HCT116 (cell line): ENCODE results near the gene PIP4K2C. TPM values are rescaled to one million over a fixed set of nuclear protein-coding genes. Genes with fewer than 3 reads are reported as not detected.

Source experiments
- ATAC-seq: fragments of 200-7000 bp; cut with Tn5 transposase; 2 replicates; pipeline ENCODE4 v1.9.1; 2020; ENCODE audit warnings: mild to moderate bottlenecking, moderate library complexity
- BruUV-seq: library from RNA; stranded (reverse); fragments of 400-500 nt; replicated peaks from 2 replicates; lab custom pipeline; 2021; lab: Mats Ljungman, UMichigan
- CTCF ChIA-PET: fragments of 300-600 bp; sonication (Branson Sonifier 250); formaldehyde crosslinking; loops from one replicate; lab custom pipeline; 2021; ENCODE audit warnings: antibody characterized with exemption; lab: Charles Lee
- POLR2A ChIA-PET: fragments of 300-600, 350-600 bp; sonication (Branson Sonifier 250); formaldehyde crosslinking; loops from one replicate; lab custom pipeline; 2021; ENCODE audit warnings: antibody characterized with exemption; lab: Charles Lee
- RAD21 ChIA-PET, 2 experiments: fragments of 300-600 bp; sonication (Branson Sonifier 250); formaldehyde crosslinking; loops; one replicate each; lab custom pipeline; 2023; ENCODE audit warnings: low total read pairs in 2 of 2; ENCODE audit not compliant: uncharacterized antibody in 2 of 2, unreplicated experiment in 2 of 2, low non-redundant PET in 1 of 2; lab: Charles Lee
- DNase-seq: peaks from one replicate; pipeline ENCODE4 v3.0.0-alpha.2; 2010; ENCODE audit warnings: low read depth, low spot score
- H2AFZ ChIP-seq: fragments of 200-600 bp; shearing (Covaris generic), sonication (generic); 2 replicates; pipeline ENCODE4 v1.6.1; 2017; ENCODE audit warnings: low read depth, mixed run types, mixed read lengths, antibody characterized with exemption, low read length; ENCODE audit not compliant: poor library complexity, severe bottlenecking
- H3K27ac ChIP-seq: 2 replicates; pipeline ENCODE4 v1.5.1; 2012; ENCODE audit warnings: low read depth, low read length
- H3K27me3 ChIP-seq: fragments of 200-600 bp; sonication (generic); 2 replicates; pipeline ENCODE4 v1.6.1; 2016; ENCODE audit warnings: mixed run types, low read length, mixed read lengths; ENCODE audit not compliant: insufficient read depth
- H3K36me3 ChIP-seq, 2 experiments: fragments of 200-500 bp in 1 of 2; fragments of 200-600 bp in 1 of 2; sonication (Bioruptor generic) in 1 of 2; sonication (generic) in 1 of 2; 2 replicates each; pipeline versions ENCODE4 v1.5.1 to v1.6.1; 2014 to 2016; ENCODE audit warnings: low read length in 2 of 2, inconsistent platforms in 1 of 2, mixed read lengths in 1 of 2, mixed run types in 1 of 2; ENCODE audit not compliant: insufficient read depth in 2 of 2, control insufficient read depth in 1 of 2
- H3K4me1 ChIP-seq, 2 experiments: fragments of 200-600 bp in 1 of 2; sonication (generic) in 1 of 2; 2 replicates each; pipeline versions ENCODE4 v1.5.1 to v1.6.1; 2012 to 2017; ENCODE audit warnings: low read length in 2 of 2, inconsistent platforms in 1 of 2, mild to moderate bottlenecking in 1 of 2, mixed read lengths in 1 of 2, mixed run types in 1 of 2, moderate library complexity in 1 of 2; ENCODE audit not compliant: insufficient read depth in 2 of 2, control insufficient read depth in 1 of 2
- H3K4me2 ChIP-seq: fragments of 200-600 bp; sonication (generic); 2 replicates; pipeline ENCODE4 v1.6.1; 2017; ENCODE audit warnings: mixed run types, low read length, mixed read lengths
- H3K4me3 ChIP-seq, 2 experiments: fragments of 200-600 bp in 1 of 2; sonication (generic) in 1 of 2; replicated peaks in 1 of 2; 2 replicates each; pipeline ENCODE4 v1.5.1; 2011 to 2016; ENCODE audit warnings: low read length in 2 of 2, control low read depth in 1 of 2, low read depth in 1 of 2, mild to moderate bottlenecking in 1 of 2, mixed read lengths in 1 of 2, mixed run types in 1 of 2
- H3K79me2 ChIP-seq: fragments of 200-600 bp; sonication (generic); 2 replicates; pipeline ENCODE4 v1.6.1; 2017; ENCODE audit warnings: mild to moderate bottlenecking, mixed run types, low read length, moderate library complexity, mixed read lengths; ENCODE audit not compliant: insufficient read depth
- H3K9ac ChIP-seq: fragments of 200-600 bp; sonication (generic); 2 replicates; pipeline ENCODE4 v1.6.1; 2016; ENCODE audit warnings: low read length, mixed read lengths
- H3K9me2 ChIP-seq: fragments of 200-600 bp; sonication (generic), shearing (Covaris generic); 2 replicates; pipeline ENCODE4 v1.6.1; 2017; ENCODE audit warnings: mixed run types, mild to moderate bottlenecking, moderate library complexity; ENCODE audit not compliant: insufficient read depth
- H3K9me3 ChIP-seq, 2 experiments: fragments of 200-500 bp in 1 of 2; fragments of 200-600 bp in 1 of 2; sonication (Bioruptor generic) in 1 of 2; sonication (generic) in 1 of 2; 2 replicates each; pipeline ENCODE4 v1.6.1; 2014 to 2017; ENCODE audit warnings: low read length in 2 of 2, mixed read lengths in 2 of 2, inconsistent platforms in 1 of 2, low read depth in 1 of 2, mild to moderate bottlenecking in 1 of 2, mixed run types in 1 of 2, moderate library complexity in 1 of 2; ENCODE audit not compliant: control insufficient read depth in 1 of 2, insufficient read depth in 1 of 2
- H4K20me1 ChIP-seq: fragments of 200-600 bp; sonication (generic), shearing (Covaris generic); 2 replicates; pipeline ENCODE4 v1.6.1; 2017; ENCODE audit warnings: mixed run types, mild to moderate bottlenecking, moderate library complexity; ENCODE audit not compliant: insufficient read depth
- CEBPB ChIP-seq: IDR thresholded peaks from 2 replicates; pipeline ENCODE4 v1.6.1; 2012; ENCODE audit warnings: low read depth
- EZH2phosphoT487 ChIP-seq: fragments of 200-600 bp; IDR thresholded peaks from 2 replicates; pipeline ENCODE4 v1.6.1; 2018; ENCODE audit warnings: antibody characterized with exemption, borderline replicate concordance
- POLR2A ChIP-seq: IDR thresholded peaks from 2 replicates; pipeline ENCODE4 v1.7.0; 2011; ENCODE audit warnings: borderline replicate concordance; ENCODE audit not compliant: insufficient read depth, insufficient read length; ENCODE audit errors: extremely low read depth
- RAD21 ChIP-seq: IDR thresholded peaks from 2 replicates; pipeline ENCODE4 v1.6.1; 2012; ENCODE audit warnings: low read depth, mild to moderate bottlenecking
- SIN3A ChIP-seq: IDR thresholded peaks from 2 replicates; pipeline ENCODE4 v1.6.1; 2012; ENCODE audit warnings: low read depth
- SP1 ChIP-seq: IDR thresholded peaks from 2 replicates; pipeline ENCODE4 v1.6.1; 2012; ENCODE audit warnings: low read depth
- YY1 ChIP-seq: IDR thresholded peaks from 2 replicates; pipeline ENCODE4 v1.6.1; 2011; ENCODE audit warnings: low read length, low read depth, moderate library complexity, mild to moderate bottlenecking; ENCODE audit not compliant: insufficient replicate concordance; ENCODE audit errors: extremely low read depth
- ZFX ChIP-seq: fragments of 450-650 bp; IDR thresholded peaks from 2 replicates; pipeline ENCODE4 v1.6.1; 2017
- intact Hi-C: fragments of 100-400 bp; cut with micrococcal nuclease; formaldehyde crosslinking; loops from 2 replicates; pipeline ENCODE4 v1.10.0; 2022
- total RNA-seq: library from RNA; stranded (reverse); gene quantifications from one replicate; pipeline ENCODE4 v1.2.1, GENCODE V29; 2021; ENCODE audit not compliant: unreplicated experiment
- TF ChIP-seq, protein P1 (sequence below), 3 experiments: fragments of 200-600 bp in 1 of 3; sonication (generic) in 1 of 3; IDR thresholded peaks in 2 of 3; conservative IDR thresholded peaks in 1 of 3; 2 replicates each; pipeline ENCODE4 v1.5.1; 2012 to 2017; ENCODE audit warnings: low read depth in 2 of 3, low read length in 2 of 3, antibody characterized with exemption in 1 of 3, borderline replicate concordance in 1 of 3, control low read depth in 1 of 3, mild to moderate bottlenecking in 1 of 3, mixed read lengths in 1 of 3, mixed run types in 1 of 3, moderate library complexity in 1 of 3; ENCODE audit not compliant: insufficient read depth in 1 of 3
- TF ChIP-seq, protein P2 (sequence below): IDR thresholded peaks from 2 replicates; pipeline ENCODE4 v1.6.1; 2012

The PIP4K2C gene
- total RNA-seq, 1 experiment from 2014 or later = 38.4 TPM

DNA sequence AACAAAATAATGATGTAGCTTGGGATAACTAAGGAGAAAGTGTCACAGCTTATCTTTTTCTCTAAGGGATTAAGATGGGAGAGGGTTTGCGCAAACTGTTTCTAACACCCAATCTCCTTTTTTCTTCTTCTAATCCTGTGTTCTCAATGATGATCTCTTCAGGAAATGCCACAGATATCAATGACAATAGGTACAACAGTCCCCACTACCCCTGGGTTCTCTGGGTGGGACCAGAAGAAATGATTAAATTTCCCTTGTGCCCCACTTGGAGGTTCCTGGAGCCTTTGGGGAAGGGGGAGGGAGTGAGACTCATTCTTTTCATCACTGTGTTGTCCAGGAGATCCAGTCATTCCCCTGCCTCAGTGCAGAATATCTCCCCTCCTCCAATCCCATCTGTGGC, 8.6 kb upstream of the PIP4K2C start:
- POLR2A ChIA-PET = no interaction called here
- DNase-seq = no peak
- H3K9me2 ChIP-seq = no peaks in the 10 kb centered on the region
- H3K27ac ChIP-seq = no peak overlapping the region
- H3K9ac ChIP-seq = no peak overlapping the region
- H3K4me3 ChIP-seq = no peak overlapping the region
- H3K27me3 ChIP-seq = no peaks in the 10 kb centered on the region
- no peak for TF ChIP-seq SP1
- no peak for TF ChIP-seq CEBPB
- no peak for TF ChIP-seq RAD21
- TF ChIP-seq YY1 = no peak
- TF ChIP-seq ZFX = no peak
- TF ChIP-seq, protein P1, sequence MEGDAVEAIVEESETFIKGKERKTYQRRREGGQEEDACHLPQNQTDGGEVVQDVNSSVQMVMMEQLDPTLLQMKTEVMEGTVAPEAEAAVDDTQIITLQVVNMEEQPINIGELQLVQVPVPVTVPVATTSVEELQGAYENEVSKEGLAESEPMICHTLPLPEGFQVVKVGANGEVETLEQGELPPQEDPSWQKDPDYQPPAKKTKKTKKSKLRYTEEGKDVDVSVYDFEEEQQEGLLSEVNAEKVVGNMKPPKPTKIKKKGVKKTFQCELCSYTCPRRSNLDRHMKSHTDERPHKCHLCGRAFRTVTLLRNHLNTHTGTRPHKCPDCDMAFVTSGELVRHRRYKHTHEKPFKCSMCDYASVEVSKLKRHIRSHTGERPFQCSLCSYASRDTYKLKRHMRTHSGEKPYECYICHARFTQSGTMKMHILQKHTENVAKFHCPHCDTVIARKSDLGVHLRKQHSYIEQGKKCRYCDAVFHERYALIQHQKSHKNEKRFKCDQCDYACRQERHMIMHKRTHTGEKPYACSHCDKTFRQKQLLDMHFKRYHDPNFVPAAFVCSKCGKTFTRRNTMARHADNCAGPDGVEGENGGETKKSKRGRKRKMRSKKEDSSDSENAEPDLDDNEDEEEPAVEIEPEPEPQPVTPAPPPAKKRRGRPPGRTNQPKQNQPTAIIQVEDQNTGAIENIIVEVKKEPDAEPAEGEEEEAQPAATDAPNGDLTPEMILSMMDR (IDR thresholded peaks at IDR 0.05 in 2 of 3, conservative IDR thresholded peaks at IDR 0.05 in 1 of 3; ENCODE audit: borderline replicate concordance in 1 of 3, insufficient read depth in 1 of 3, low read depth in 2 of 3, low read length in 2 of 3) = no peak
- TF ChIP-seq, protein P2, sequence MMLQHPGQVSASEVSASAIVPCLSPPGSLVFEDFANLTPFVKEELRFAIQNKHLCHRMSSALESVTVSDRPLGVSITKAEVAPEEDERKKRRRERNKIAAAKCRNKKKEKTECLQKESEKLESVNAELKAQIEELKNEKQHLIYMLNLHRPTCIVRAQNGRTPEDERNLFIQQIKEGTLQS = no peak
- no peak for TF ChIP-seq EZH2phosphoT487
- TF ChIP-seq POLR2A = no peak
- no peak for TF ChIP-seq SIN3A
- TF ChIP-seq, all 23 proteins: peak for 0
- Histone ChIP-seq H3K79me2 (no peaks in the 10 kb centered on the region), H3K9me3 (no peaks in the 10 kb centered on the region), H4K20me1 (no peaks in the 10 kb centered on the region), H3K4me1 (no peaks in the 10 kb centered on the region), H3K36me3 (peaks cover 0 to 8% of the 10 kb centered on the region in 2 experiments; a peak in 2 of 4 replicates), H3K4me2 (no peak overlapping the region), H2AFZ (no peak overlapping the region)
- CTCF ChIA-PET = interaction anchor here (0.7 to 3.3 kb wide), 4 partner anchors 10 to 1268 kb away, joined by 3 to 18 read pairs (median 14); partner anchors contain the start of gene PIP4K2C
- RAD21 ChIA-PET = interaction anchor here (1.0 to 1.3 kb wide), 2 partner anchors 36 to 175 kb away, joined by 3 read pairs; no protein-coding TSS in a partner anchor
- intact Hi-C loops = loop anchor here (5.0 kb wide), 1 partner anchor 110 kb away; the partner anchor contains the start of gene OS9
- ATAC-seq = no peak
- no TSS peak for BruUV-seq
